Urinary bladder (tissue), 4 donors: Measurements from ENCODE around the gene PAQR6. TPM values are rescaled to one million over a fixed set of nuclear protein-coding genes. Genes with fewer than 3 reads are reported as not detected.

Experiments used
- DNase-seq: peaks from one replicate; pipeline ENCODE4 v3.0.0-alpha.2; 2015; ENCODE audit errors: extremely low spot score
- H3K27ac ChIP-seq: one replicate; pipeline ENCODE4 v1.5.1; 2013; ENCODE audit warnings: low read depth, mild to moderate bottlenecking, moderate library complexity
- H3K36me3 ChIP-seq: one replicate; pipeline ENCODE4 v1.6.1; 2013; ENCODE audit warnings: mild to moderate bottlenecking, moderate library complexity; ENCODE audit not compliant: insufficient read depth
- H3K4me1 ChIP-seq: one replicate; pipeline ENCODE4 v1.6.1; 2013; ENCODE audit warnings: mild to moderate bottlenecking, moderate library complexity; ENCODE audit not compliant: insufficient read depth
- H3K4me3 ChIP-seq: one replicate; pipeline ENCODE4 v1.5.1; 2013; ENCODE audit warnings: low read depth, low read length
- WGBS: extraction: QIAGEN DNeasy Blood & Tissue Kit; methylation state at CpG from one replicate; pipeline ENCODE4 v1.1.7; 2013; 5-methylcytosine and 5-hydroxymethylcytosine counted together
- polyA plus RNA-seq: library from polyadenylated mRNA; stranded (reverse); fragments of 200-250 nt; gene quantifications from one replicate; pipeline ENCODE4 v1.2.3, GENCODE V29; 2013
- total RNA-seq: library from RNA; depleted of rRNA; stranded (reverse); fragments of >200 nt; gene quantifications from one replicate; pipeline ENCODE4 v1.2.3, GENCODE V29; 2014
- donor health status: healthy with polysubstance abuse.
- donor health status: healthy.

PAQR6 gene
- total RNA-seq: 0.79 TPM
- 1.5 TPM for polyA plus RNA-seq

- H3K4me3 ChIP-seq: no peak within 1 kb of the TSS
- H3K27ac ChIP-seq: no peak within 1 kb of the TSS
- H3K36me3 ChIP-seq: no peaks in the 10 kb centered on the region
- no peak for DNase-seq
- WGBS: 41% methylated on average over 16 of the region's 16 CpGs
- no peaks in the 10 kb centered on the region for H3K4me1 ChIP-seq
Measured at GRCh38 chr1:156247460-156248322, at the start of gene PAQR6. PAQR6 (minus strand) TSS chr1:156248056; CDS start chr1:156246731, 1,325 bp downstream.

GRCh38 chr1:156295391-156295947 is 47.6 kb upstream of the PAQR6 start, which contains the start of gene GLMP:
GLMP (minus strand) TSS chr1:156295679; CDS start chr1:156295645, 34 bp downstream.
- Histone ChIP-seq H3K36me3 (no peaks in the 10 kb centered on the region), H3K4me1 (peaks cover 3% of the 10 kb centered on the region), H3K27ac (no peak within 1 kb of the TSS), H3K4me3 (peak within 1 kb of the TSS; percentile 77)
- no peak for DNase-seq
- under 1% methylated on average over 17 of the region's 17 CpGs for WGBS

DNA sequence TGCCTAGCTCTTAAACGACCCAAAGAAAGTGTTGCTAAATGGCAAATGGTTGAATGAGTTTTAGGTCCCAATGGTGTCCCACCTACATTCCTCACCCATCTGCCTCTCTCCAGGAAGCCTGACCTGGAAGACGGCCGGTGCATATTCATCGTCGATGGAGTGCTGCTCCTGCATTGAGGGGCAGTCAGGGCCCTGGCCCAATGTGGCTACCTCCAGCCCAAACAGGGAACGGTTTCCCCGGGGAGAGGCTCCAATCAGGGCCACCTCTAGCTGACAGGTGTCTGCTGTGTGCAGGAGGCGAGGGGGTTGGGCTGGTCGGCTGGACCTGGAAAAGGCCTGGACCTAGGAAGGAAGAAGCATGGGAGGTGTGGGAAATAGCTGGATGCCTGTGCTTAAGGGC is 46.0 kb upstream of the PAQR6 start:
- Histone ChIP-seq H3K4me1 (peaks cover 3% of the 10 kb centered on the region), H3K36me3 (no peaks in the 10 kb centered on the region), H3K4me3 (no peak overlapping the region), H3K27ac (no peak overlapping the region)
- WGBS: 90% methylated on average over 9 of the region's 9 CpGs
- no peak for DNase-seq

DNA sequence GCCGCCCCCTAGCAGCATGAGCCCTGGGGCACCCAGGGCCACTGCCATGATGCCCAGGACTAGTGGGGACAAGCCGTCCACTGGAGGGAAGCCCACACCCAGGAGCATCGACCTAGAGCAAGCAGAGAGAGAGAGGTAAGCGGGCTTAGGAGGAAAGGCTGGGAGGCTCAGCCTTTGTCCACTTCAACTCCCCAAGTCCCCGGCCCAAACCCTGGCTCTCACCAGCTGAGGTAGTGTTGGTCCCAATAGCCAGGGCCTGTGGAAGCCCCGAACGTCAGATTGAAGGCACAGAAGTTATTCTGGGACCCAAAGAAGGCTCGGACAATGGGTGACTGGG is 45.2 kb upstream of the PAQR6 start:
- Histone ChIP-seq H3K4me3 (no peak overlapping the region), H3K27ac (no peak overlapping the region), H3K4me1 (peaks cover 3% of the 10 kb centered on the region), H3K36me3 (no peaks in the 10 kb centered on the region)
- DNase-seq: no peak
- WGBS: 93% methylated on average over 8 of the region's 8 CpGs

GRCh38 chr1:156291226-156292061 is 43.6 kb upstream of the PAQR6 start:
- Histone ChIP-seq H3K36me3 (no peaks in the 10 kb centered on the region), H3K27ac (peak overlapping the region; percentile 88), H3K4me3 (peak overlapping the region; percentile 47), H3K4me1 (peaks cover 3% of the 10 kb centered on the region)
- DNase-seq: no peak
- WGBS: 10% methylated on average over 37 of the region's 37 CpGs

DNA sequence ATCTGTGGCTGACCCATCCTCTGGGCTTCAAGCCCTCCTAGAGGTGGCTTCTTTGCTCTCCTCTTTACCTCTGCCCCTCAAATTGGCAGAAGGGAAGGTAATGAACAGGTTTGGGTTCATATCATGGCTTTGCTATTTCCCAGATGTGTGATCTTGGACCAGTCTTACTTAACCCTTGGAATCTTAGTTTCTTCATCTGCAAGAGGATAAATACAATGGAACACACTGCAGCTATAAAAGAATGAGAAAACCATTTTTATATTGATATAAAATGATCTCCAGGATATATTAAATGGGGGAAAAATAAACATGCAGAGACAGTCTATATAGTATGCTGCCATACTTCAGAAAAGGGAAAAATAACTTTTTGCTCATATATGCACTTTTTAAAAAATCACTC is 42.0 kb upstream of the PAQR6 start:
- peaks cover under 1% of the 10 kb centered on the region for H3K4me1 ChIP-seq
- H3K4me3 ChIP-seq: no peak overlapping the region
- no peak for DNase-seq
- no peaks in the 10 kb centered on the region for H3K36me3 ChIP-seq
- H3K27ac ChIP-seq: no peak overlapping the region

GRCh38 chr1:156286061-156286460 is 38.2 kb upstream of the PAQR6 start:
- WGBS: 96% methylated on average over 8 of the region's 8 CpGs
- no peak for DNase-seq
- H3K27ac ChIP-seq: no peak overlapping the region
- no peaks in the 10 kb centered on the region for H3K4me1 ChIP-seq
- H3K36me3 ChIP-seq: no peaks in the 10 kb centered on the region
- no peak overlapping the region for H3K4me3 ChIP-seq

DNA sequence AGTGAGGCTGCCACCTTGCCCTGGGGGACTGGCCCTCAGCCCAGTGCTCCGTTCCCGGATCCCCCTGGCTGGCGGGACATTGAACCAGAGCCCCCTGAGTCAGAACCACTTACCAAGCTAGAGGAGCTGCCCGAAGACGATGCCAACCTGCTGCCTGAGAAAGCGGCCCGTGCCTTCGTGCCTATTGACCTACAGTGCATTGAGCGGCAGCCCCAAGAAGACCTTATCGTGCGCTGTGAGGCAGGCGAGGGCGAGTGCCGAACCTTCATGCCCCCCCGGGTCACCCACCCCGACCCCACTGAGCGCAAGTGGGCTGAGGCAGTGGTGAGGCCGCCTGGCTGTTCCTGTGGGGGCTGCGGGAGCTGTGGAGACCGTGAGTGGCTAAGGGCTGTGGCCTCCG is 37.6 kb upstream of the PAQR6 start:
- 95% methylated on average over 21 of the region's 21 CpGs for WGBS
- Histone ChIP-seq H3K36me3 (no peaks in the 10 kb centered on the region), H3K4me1 (no peaks in the 10 kb centered on the region), H3K4me3 (no peak overlapping the region), H3K27ac (no peak overlapping the region)
- no peak for DNase-seq

GRCh38 chr1:156284757-156285156 is 36.9 kb upstream of the PAQR6 start:
- Histone ChIP-seq H3K4me1 (no peaks in the 10 kb centered on the region), H3K27ac (no peak overlapping the region), H3K4me3 (no peak overlapping the region), H3K36me3 (no peaks in the 10 kb centered on the region)
- no peak for DNase-seq
- 77% methylated on average over 4 of the region's 4 CpGs for WGBS

DNA sequence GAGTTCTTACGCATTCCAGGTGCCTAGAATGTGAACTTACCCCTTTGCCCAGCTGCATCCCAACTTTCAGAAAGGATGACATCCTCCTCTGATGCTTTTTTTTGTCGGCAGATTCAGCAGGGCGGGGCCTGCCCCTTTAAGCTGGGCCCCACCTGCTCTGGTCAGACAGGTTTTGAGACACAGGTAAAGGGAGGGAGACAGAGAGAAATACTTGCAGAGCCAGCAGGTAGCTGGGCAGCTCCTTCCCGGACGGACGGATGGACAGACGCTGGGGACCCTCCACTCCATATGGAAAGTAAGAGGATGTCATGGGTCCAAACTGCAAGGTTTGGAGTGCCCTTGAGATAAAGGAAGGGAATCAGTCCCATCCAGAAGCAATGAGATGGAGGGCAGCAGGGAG is 36.3 kb upstream of the PAQR6 start, which contains the start of gene TMEM79:
TSS of gene TMEM79 (plus strand) at position 214 of the 400 bp plus-strand sequence. CDS start 902 bp downstream, outside the sequence.
- 85% methylated on average over 7 of the region's 7 CpGs for WGBS
- H3K4me1 ChIP-seq: no peaks in the 10 kb centered on the region
- DNase-seq: no peak
- H3K27ac ChIP-seq: peak within 1 kb of the TSS; percentile 5
- H3K36me3 ChIP-seq: no peaks in the 10 kb centered on the region
- peak within 1 kb of the TSS; percentile 91 for H3K4me3 ChIP-seq

DNA sequence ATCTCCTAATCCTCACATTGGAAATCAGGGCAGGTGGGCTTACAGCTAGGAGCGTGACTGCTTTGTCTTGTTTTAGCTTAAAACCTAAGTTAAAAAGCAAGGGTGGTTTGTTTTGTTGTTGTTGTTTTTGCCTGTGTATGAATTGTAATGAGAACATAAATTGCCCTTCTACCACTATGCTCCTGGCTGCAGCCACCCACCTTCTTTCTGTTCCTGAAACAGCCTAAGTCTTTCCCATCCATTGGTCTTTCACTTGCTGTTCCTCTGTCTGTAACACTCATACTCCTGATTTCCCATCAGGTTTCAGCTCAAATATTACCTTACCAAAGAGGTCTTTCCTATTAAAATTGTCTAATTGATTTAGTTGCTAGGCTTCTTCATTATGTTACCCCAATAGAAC is 35.7 kb upstream of the PAQR6 start:
- H3K36me3 ChIP-seq: no peaks in the 10 kb centered on the region
- no peak overlapping the region for H3K27ac ChIP-seq
- 83% methylated on average over 1 of the region's 1 CpG for WGBS
- DNase-seq: no peak
- H3K4me3 ChIP-seq: peak overlapping the region; percentile 91
- H3K4me1 ChIP-seq: no peaks in the 10 kb centered on the region

GRCh38 chr1:156282479-156283222 is 34.8 kb upstream of the PAQR6 start, which contains the start of gene SMG5:
SMG5 (minus strand) TSS chr1:156282825; CDS start chr1:156282680, 145 bp downstream.
- Histone ChIP-seq H3K27ac (peak within 1 kb of the TSS; percentile 93), H3K4me3 (peak within 1 kb of the TSS; percentile 91), H3K36me3 (no peaks in the 10 kb centered on the region), H3K4me1 (no peaks in the 10 kb centered on the region)
- peak; percentile 98 for DNase-seq
- WGBS: under 1% methylated on average over 50 of the region's 50 CpGs
